ENCODE data around the gene EIF2B4.

DNA sequence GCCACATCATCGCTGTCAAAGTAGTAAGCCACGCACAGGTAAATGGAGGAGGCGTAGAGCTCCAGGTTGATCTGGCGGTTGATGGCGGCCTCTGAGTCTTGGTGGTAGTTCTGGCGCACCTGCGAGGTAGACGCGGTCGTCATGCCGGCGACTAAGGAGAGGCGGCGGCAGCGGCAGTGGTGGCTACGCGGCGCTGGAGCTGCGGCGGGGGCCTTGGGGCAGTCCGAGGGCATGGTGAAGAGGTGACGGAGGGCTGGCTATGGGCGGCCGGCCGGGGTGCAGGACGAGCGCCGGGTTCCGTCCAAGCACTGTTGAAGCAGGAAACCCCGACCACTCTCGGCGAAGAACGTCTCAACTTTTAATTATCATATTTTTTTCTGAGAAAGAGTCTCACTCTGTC is 23.1 kb upstream of the EIF2B4 start:
- no peak for TF ChIP-seq FOSL2 (IDR thresholded peaks at IDR 0.05)
- TF ChIP-seq FOSL2 (CRISPR knock-in tag; IDR thresholded peaks at IDR 0.05) = no peak
- no peak for TF ChIP-seq EP300 (IDR thresholded peaks at IDR 0.05)
- TF ChIP-seq, protein P1, sequence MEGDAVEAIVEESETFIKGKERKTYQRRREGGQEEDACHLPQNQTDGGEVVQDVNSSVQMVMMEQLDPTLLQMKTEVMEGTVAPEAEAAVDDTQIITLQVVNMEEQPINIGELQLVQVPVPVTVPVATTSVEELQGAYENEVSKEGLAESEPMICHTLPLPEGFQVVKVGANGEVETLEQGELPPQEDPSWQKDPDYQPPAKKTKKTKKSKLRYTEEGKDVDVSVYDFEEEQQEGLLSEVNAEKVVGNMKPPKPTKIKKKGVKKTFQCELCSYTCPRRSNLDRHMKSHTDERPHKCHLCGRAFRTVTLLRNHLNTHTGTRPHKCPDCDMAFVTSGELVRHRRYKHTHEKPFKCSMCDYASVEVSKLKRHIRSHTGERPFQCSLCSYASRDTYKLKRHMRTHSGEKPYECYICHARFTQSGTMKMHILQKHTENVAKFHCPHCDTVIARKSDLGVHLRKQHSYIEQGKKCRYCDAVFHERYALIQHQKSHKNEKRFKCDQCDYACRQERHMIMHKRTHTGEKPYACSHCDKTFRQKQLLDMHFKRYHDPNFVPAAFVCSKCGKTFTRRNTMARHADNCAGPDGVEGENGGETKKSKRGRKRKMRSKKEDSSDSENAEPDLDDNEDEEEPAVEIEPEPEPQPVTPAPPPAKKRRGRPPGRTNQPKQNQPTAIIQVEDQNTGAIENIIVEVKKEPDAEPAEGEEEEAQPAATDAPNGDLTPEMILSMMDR (IDR thresholded peaks at IDR 0.05) = no peak
- TF ChIP-seq POLR2AphosphoS2 (conservative IDR thresholded peaks at IDR 0.05; ENCODE audit: low read length) = no peak
- TF ChIP-seq RAD21 (conservative IDR thresholded peaks at IDR 0.05 in 1 of 2, IDR thresholded peaks at IDR 0.05 in 1 of 2) = no peak
- no peak for TF ChIP-seq RCOR1 (IDR thresholded peaks at IDR 0.05; ENCODE audit: low read depth, low read length)
- no peak for TF ChIP-seq CHD4 (IDR thresholded peaks at IDR 0.05; ENCODE audit: borderline replicate concordance)
- no peak for TF ChIP-seq MYC (IDR thresholded peaks at IDR 0.05; ENCODE audit: borderline replicate concordance, low read length)
- no peak for TF ChIP-seq POLR2A (IDR thresholded peaks at IDR 0.05; ENCODE audit: low read length)
- no peak for TF ChIP-seq REST (IDR thresholded peaks at IDR 0.05)
- no peak for TF ChIP-seq CEBPB (IDR thresholded peaks at IDR 0.05)
- TF ChIP-seq, protein P2, sequence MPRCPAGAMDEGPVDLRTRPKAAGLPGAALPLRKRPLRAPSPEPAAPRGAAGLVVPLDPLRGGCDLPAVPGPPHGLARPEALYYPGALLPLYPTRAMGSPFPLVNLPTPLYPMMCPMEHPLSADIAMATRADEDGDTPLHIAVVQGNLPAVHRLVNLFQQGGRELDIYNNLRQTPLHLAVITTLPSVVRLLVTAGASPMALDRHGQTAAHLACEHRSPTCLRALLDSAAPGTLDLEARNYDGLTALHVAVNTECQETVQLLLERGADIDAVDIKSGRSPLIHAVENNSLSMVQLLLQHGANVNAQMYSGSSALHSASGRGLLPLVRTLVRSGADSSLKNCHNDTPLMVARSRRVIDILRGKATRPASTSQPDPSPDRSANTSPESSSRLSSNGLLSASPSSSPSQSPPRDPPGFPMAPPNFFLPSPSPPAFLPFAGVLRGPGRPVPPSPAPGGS (IDR thresholded peaks at IDR 0.05) = no peak
- no peak for TF ChIP-seq ESRRA (IDR thresholded peaks at IDR 0.05; ENCODE audit: borderline replicate concordance, low read length)

All from A549 (cell line).